Measurements from ENCODE around the gene XXYLT1.
"Not testable (repeated sequence)": the region's sequence is repeated elsewhere in the genome, so short reads cannot be mapped to it uniquely, and the experiment has no call there.

The XXYLT1 gene

DNA sequence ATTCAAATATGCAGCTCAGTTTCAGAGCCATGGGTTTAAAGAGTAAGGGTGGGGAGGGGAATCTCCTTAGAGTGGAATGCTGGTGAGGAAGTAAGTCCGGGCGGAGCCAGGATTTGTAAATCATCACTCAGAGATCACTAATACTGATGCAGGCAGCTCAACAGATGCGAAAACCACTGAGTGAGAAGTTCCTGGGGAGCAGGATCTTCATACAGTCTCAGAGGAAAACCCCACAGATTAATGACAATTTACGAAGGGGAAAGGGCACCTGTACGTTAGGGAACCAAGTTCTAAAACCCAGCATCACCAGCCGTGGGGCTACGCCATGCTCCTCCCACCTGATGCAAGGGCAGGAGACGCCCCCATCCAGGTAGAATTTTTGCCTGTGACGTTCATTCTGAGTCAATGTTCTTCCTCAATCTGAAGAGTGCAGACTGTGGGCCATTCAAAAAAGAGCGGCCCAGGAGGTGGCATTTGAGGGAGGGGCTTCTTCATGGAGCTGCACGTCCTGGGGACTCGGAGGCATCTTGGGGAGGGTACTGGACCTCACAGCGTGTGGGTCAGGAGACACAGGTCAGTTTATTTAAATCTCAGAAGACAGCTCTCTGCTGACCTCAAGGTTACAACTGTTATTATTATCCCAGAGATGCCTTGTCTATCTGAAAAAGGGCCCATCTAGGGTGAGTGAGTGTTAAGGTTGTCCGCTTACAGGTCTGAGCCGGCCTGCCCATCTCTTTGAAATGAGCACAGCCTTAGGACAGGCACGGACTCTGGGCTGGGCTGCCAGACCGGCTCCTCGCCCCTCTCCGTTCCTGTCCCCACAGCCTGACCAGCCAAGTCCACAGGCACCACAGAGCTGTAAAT is 228.0 kb downstream of the XXYLT1 start:
- DNase-seq (ENCODE audit: low read depth): no peak

DNA sequence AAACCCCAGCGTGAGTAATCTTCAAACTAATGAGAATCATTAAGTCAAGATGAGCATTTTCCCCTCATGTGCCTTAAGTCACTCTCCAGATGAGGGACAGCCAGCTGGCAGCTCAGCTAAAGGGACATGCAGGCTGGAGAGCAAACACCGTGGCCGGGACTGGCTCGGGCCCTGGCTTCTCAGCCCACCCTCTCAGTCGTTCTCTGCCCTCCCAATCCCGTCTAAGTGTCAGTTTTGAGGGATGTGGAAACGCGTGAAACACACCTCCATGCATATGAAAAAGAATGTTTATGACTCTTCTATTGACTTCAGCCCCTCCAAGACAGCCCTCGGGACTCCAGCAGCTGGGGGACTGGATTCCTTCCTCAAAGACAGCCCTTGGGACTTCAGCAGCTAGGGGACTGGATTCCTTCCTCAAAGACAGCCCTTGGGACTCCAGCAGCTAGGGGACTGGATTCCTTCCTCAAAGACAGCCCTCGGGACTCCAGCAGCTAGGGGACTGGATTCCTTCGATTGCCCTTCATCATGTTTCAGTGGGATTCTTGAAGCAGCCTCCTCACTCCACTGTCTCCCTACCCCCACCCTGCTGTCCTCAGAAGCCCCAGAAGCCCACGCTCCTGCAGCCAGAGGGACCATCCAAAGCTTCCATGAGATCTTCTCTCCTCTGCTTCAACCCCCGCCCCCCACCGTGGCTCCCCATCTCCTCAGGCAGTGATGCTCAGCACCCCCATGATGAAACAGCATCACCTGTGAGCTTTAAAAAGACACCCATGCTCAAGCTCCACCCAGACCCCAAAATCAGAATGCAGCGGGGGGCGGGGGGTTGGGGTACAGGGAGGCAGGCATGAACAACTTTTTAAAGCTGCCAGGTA is 228.9 kb downstream of the XXYLT1 start:
- no peak for DNase-seq (ENCODE audit: low read depth)

DNA sequence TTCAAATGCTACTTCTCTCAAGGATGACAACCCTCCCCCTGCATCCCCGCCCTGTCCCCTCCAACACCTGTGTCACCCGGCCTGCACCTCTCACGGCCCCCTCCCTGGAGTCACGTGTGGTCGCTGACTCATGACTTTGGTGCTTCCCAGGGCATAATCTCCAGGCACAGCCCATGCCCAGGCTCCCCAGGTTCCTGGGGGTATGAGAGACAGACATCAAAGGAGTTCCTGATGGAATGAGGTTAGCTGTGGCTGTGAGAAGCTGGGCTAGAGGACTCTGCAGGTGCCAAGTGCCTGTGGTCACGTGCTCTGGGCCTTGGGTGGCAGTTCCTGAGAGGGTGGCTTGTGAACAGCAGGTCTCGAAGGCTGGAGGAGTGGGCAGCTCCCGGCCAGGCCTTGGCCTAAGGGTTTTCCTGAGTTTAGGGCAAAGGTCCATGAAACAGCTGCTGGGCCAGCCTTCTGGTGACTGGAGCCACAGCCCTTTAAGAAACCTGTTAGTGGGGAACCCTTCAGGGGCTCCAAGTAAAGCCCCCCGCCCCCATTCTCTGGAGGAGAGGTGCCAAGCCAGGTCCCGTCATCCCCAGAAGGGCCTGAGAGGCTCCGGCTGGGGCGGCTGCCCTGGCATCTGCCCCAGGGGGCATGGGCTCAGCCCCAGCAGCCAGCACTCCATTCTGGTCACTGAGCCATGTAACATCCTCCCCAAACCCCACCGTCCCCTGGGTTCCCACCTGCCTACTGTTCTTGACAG is 230.0 kb downstream of the XXYLT1 start:
- no peak for DNase-seq (ENCODE audit: low read depth)

DNA sequence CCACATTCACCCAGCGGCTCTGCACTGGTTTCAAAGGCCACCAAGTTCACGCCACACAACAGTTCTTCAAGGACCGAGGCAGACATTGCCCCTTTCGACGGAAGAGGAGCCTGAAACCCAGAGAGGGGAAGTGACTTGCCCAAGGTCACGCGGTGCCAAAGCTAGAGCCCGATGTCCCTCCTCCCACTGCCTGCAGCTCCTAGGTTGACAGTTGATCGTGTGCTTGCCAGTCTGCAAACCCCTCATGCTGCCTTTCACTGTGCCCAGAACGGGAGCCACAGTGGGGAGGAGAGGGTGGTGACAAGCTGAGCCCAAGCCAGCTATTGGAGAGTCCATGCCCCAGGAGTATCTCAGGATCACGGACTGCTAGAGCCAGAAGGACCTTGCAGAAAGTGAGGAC is 230.9 kb downstream of the XXYLT1 start:
- DNase-seq (ENCODE audit: low read depth): no peak

DNA sequence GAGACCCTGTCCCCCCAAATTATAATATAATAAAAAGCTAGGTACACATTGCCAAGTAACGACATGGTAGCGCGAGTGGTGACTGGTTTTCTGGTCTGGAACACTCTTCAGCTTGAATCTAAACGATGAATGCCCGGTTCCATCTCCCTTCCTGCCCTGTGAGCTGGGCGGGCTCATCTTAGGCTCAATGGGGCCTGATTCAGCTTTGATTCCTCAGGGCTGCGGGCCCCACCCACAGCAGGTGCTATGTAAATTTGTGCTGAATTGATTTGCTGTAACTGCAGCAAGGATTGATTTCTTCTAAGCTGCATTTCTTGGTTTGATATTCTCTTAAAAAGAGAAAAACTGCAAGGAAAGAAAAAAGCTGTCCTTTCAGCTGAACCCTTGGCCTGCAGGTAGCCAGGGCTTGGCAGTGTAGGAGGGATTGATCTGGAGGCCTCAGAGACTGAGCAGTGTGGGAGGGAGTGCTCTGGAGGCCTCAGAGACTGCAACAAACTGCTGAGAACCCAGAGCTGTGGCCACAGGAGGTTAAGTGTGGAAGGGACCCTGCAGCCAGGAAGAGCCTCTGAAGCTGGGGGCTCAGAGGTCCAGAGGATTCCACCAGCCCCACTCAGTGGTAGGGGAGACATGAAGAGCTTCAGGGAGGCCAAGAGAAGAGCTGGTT is 231.6 kb downstream of the XXYLT1 start:
- no peak for DNase-seq (ENCODE audit: low read depth)

DNA sequence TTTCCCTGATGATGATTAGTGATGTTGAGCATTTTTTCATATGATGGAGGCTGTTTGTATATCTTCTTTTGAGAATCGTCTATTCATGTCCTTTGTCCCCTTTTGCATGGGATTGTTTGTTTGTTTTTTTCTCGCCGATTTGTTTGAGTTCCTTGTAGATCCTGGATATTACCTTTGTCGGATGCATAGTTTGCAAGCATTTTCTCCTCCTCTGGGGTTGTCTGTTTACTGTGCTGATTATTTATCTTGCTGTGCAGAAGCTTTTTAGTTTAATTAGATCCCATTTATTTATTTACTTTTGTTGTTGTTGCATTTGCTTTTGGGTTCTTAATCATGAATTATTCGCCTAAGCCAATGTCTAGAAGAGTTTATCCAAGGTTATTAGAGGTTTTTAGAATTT is 232.8 kb downstream of the XXYLT1 start:
- no peak for DNase-seq (ENCODE audit: low read depth)

DNA sequence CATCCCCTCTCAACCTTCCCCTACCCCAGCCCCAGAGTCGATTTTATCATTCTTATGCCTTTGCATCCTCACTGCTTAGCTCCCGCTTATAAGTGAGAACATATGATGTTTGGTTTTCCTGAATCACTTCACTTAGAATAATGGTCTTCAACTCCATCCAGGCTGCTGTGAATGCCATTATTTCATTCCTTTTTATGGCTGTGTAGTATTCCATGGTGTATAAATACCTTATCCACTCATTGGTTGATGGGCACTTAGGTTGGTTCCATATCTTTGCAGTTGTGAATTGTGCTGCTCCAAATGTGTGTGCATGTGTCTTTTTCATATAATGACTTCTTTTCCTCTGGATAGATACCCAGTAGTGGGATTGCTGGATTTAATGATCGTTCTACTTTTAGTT is 233.4 kb downstream of the XXYLT1 start:
- DNase-seq (ENCODE audit: low read depth): not testable (repeated sequence)

DNA sequence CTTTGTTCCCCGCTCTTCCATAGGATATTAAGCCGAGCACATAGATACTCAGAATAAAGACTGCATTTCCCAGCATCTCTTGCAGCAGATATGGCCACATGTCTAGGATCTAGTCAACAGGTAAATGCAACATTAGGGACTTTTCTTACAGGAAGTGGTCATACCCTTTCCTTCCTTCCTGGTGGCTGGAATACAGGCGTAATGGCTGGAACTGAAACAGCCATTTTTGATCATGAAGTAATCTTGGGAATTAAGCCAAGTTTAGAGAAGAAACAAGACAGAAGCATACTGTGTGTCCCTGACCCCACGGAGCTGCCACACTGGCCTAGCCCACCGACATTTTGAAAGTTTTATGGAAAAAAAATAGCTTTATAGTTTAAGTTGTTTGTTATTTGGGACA is 234.0 kb downstream of the XXYLT1 start:
- no peak for DNase-seq (ENCODE audit: low read depth)

DNA sequence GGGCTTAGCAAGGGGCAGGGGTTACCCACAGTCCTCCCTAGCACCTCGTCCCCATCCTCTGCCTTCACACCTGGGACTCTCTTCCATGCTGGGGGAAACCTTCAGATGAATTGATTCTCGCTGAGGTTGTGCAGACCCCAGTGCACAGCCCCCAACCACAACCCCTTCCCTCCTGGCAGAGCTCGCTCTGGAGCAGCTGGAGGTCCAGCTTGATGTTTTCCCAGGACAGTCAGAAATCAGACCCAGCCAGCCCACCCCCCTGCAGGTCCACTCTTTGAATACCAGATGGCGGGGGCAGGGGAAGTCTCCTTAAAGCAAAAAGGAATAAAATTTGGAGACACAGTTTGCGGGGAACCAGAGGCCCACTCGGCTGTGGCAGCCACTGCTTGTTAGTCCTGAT is 234.4 kb downstream of the XXYLT1 start:
- DNase-seq (ENCODE audit: low read depth): no peak

DNA sequence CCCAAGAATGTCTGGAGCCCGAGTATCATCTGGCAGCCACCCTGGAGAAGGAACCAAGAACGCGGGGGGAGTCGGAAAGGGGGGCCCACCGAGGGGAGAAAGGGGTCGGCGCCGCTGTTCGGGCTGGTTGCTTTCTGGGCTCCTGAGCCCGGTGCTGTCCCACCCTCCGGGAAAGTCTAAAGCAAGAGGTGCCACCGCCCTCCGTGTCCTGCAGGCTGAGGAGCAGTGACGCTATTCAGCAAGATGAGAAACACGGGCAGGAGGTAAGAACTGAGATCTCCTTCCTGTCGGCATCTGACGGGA is 234.8 kb downstream of the XXYLT1 start:
- DNase-seq (ENCODE audit: low read depth): no peak

DNA sequence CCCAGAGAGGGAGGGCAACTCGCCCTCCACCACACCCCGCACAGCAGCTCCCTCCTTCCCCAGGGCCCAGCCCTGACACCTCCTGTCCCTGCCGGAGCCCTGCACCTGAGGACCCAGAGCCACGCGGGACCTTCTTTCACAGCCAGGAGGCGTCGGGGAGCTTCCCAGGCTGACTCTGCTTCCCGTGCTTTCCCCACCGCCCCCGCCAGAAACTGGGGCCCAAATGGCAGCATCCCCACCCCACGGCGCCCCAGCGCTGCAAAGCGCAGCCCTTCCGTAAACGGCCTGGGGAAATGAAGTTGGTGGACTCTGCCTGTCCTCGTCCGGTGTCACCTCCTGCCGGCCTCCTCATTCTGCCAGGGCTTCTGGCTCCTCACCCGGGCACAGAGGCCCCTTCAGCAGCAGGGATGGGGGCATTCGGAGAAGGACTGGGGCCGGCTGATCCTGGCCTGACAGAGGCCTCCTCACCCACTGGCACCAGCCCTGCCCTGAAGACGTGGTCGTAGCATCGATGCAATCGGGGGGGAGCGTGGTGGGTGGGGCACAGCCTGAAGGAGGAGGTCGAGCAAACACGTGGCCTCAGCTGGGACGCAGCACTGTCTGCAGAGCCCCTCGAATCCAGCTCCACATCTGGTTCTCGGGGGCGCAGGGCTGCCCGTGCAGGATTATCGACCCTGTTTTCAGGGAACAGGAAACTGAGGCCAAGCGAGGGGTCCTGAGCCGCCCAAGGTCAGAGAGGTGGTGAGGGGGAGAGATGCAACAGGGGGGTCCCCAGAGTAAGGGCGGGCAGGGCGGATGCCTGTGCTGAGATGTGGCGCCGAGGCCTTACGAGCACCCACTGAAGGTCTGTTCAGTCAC is 235.4 kb downstream of the XXYLT1 start:
- no peak for DNase-seq (ENCODE audit: low read depth)

DNA sequence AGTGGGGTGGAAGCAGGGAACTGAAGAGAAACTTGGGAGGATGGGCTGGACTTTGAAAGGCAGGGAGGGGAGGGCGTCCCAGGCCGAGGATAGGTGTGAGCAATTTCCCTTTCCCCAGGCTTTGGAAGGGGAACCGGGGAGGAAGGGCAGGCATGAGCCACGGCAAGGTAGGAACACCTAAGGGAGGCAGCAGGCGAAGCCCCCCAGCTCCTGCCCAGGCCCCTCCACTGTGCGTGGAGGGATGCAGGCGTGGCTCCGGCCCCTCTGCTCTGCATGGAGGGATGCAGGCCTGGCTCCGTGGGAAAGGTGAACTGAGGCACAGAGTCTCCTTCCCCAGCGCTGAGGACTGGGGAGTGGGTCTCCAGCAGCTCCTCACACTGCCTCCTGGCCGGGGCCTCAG is 236.4 kb downstream of the XXYLT1 start:
- no peak for DNase-seq (ENCODE audit: low read depth)

DNA sequence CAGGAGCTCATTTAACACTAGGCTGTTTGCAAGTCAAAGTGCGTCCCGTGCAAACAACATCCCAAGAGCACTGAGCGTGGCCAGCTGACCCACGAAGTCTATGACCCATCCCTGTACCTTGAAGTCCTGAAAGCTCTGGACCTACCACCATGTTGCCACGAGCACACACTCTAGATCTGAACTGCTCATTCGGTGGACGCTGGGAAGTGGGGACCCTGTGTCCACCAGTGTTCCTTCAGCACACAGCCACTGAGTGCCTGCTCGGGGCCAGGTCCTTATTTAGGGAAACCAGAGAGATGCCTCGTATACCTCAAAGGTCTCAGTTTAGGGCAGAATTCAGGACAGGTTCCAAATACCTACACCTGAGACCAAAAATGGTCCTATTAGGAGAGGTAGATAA is 236.9 kb downstream of the XXYLT1 start:
- no peak for DNase-seq (ENCODE audit: low read depth)

DNA sequence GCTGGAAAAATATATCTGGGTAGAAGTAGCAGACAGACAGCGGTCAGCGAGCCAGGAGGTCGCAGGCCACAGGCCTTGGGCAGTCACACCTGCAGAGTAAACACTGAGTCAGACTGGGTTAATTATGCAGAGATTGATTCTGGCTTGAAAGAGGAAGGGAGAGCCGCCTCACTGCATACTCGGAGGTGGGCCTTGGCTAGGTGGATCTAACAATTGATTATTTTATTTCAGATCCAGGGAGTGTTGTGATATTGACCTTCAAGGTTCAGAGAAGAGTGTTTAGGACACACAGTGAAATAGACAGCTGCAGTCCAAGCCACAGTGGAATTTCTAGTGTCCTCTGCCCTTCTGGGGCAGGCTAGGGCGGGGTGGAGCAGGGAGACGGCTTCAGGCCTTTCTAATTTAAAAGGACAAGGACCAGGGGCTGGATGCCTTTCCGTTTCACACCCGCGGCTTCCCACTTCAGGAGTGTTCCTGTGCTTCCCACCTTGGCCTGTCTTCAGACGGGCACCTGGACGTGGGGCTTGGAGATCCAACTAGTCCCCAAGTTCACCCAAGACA is 237.3 kb downstream of the XXYLT1 start:
- no peak for DNase-seq (ENCODE audit: low read depth)

DNA sequence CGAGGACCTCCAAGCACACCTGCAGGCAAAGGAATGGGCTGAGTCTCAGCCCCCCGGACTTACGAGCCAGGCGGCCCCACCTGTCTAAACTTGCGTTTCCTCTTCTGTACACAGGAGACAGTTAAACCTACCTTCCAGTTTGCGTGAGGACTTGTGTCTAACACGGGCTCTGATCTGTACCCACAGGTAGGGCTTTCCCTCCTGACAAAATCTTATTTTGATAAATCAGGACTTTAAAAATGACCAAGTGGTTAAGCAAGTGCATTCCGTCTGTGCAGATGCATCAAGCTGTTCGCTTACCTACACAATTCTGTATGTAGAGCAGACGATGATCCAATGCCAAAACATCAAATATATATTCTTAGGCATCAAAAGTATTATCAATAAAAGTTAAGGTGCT is 238.0 kb downstream of the XXYLT1 start:
- DNase-seq (ENCODE audit: low read depth): no peak

DNA sequence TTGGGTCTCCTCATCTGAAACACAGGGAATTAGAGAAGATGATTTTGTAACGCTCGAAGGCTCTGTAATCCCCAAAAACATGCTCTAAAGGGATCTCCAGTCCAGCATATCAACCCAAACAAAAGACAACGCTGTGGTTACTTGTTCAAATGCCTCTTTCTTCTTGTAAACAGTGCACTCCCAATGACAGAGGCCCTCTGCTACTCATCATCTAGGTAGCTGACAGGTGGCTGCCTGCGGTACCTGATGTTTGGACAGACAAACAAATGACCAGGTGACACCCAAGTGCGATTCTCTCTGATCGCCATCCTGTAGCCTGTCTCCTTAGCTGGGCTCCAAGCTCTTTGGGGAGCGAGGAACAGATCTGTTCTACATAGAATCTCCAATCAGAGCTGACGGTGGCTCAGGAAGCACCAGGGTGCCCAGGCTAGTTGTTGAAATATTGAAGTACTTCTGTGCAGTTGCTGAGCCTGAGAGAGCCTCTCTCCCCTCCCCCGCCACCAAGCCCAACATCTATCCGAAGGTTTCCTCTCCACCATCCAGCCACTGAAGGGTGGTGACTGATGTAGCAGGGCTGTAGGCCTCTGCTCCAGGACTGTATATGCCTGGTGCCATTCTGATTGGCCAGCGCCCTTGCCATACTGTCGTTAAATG is 238.7 kb downstream of the XXYLT1 start:
- DNase-seq (ENCODE audit: low read depth): no peak

DNA sequence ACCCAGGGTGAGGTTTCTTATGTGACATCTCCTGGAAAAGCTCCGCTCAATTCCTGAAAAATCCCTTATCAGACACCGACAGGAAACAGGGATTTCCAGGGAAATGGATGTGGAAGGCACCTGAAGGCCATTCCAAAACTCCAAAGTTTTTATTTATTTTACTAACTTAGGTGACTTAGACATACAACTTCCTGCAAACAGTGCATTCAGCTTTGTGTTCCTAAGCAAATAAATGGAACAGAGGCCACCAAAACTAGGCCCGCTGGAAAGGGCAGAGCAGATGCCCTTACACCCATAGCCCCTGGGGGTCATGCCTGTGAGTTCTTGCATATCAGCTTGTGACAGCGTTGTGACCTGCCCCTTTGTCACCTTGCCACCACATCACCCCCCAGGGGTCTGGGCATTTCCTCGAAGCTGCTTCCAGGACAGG is 239.4 kb downstream of the XXYLT1 start:
- no peak for DNase-seq (ENCODE audit: low read depth)

DNA sequence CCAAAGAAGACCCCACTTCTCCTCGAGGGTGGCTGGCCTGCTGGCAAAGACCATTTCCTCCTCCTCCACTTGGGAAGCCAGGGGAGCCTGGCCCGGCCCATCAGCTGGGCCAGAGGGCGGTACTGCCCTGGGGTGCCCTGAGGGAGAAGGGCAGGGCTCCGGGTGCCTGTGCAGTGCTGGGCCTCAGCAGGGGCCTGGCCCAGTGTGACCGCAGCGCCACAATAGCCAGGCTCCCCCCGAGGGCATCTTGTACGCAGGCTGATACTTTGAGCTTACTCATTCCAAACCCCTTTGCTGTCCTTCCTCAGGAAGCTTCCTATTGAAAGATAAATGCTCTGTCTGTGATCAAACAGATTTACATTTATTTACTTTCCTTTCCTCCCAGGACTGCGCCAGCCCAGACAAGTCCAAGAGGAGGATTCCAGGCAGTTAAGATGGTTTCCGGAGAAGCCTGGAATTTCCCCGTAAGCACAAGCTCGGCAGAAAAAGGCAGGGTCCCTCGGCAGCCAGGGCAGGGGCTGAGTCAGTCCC is 240.1 kb downstream of the XXYLT1 start:
- DNase-seq (ENCODE audit: low read depth): no peak

DNA sequence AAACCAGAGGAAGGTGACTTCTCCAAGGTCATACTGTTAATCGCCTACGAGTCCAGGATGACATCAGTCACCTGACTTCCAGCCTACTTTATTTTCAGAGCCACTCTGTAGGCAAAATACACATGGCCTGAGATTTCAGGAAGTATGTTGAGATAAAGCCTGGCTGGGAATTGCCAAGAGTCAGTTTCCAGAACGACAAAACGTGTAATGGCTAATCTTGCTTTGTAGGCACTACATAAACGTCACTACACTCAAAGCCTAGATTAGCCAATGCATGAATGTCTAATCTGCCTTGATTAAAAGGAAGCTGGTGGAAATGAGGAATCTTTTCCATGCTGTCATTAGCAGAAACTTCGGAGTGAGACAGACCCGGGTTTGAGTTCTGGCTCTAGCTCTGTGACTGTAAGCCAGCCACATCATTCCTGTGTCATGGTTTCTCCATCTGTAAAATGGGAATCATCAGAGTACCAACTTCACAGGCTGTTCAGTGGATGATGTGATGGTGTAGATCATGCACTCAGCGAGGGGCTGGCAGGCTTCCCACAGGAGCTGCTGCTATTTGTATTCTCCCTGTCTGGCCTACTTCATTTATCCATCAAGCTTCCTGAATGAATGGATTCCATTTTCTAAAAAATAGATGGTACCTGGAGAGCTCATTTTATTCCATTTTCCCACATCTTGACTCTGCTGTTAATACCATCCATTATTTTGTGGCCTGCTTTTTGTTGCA is 241.9 kb downstream of the XXYLT1 start:
- DNase-seq (ENCODE audit: low read depth): no peak

DNA sequence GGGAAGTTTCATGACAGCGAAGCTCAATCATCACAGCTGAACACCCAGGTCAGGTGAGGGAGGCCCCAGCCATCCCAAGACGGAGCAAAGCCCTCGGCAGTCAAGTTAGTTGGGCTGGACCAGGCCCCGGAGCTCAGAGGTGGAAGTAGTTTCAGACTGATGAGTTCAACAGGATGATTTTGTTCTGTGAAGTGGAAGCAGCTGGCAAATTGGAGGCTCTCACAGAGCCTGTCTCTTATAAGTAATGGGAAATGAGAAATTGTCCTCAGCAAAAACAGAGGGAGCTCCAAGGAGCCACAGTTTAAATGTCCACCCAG is 245.1 kb downstream of the XXYLT1 start:
- no peak for DNase-seq (ENCODE audit: low read depth)
